HG03460 (cell line): ENCODE data around the gene ISOC2.
A peak's percentile ranks its signal among the peaks of the same experiment; 100 is the strongest.
"Not testable (repeated sequence)": the region's sequence is repeated elsewhere in the genome, so short reads cannot be mapped to it uniquely, and the experiment has no call there.

ENCODE experiments used
- ATAC-seq: cut with Tn5 transposase; IDR thresholded peaks from one replicate; pipeline ENCODE4 v1.9.1; 2021; ENCODE audit not compliant: unreplicated experiment

The ISOC2 gene

GRCh38 chr19:55410168-55410567 lies 51.3 kb downstream of the ISOC2 start:
- no peak for ATAC-seq

GRCh38 chr19:55409179-55409578 lies 52.3 kb downstream of the ISOC2 start:
- not testable (repeated sequence) for ATAC-seq

GRCh38 chr19:55408533-55408872 lies 52.9 kb downstream of the ISOC2 start:
- ATAC-seq = no peak

- peak; percentile 81 for ATAC-seq
Measured at GRCh38 chr19:55407800-55408532, 53.5 kb downstream of the ISOC2 start.

GRCh38 chr19:55407550-55407799 lies 54.0 kb downstream of the ISOC2 start, which contains the start of gene UBE2S:
Gene UBE2S, minus strand, starts transcription at chr19:55407788. Its CDS starts 199 bp downstream, at chr19:55407589.
- ATAC-seq = not testable (repeated sequence)

- ATAC-seq = peak; percentile 3
Measured at GRCh38 chr19:55406826-55407549, 54.5 kb downstream of the ISOC2 start.

GRCh38 chr19:55406091-55406825 lies 55.2 kb downstream of the ISOC2 start:
- ATAC-seq = no peak

- no peak for ATAC-seq
Measured at GRCh38 chr19:55405638-55406037, 55.8 kb downstream of the ISOC2 start.
